Neuronal stem cell (in vitro differentiated cells): ENCODE measurements around the gene NTRK2.
A peak's percentile ranks its signal among the peaks of the same experiment; 100 is the strongest.

Source experiments
- DNase-seq: peaks from one replicate; pipeline ENCODE4 v3.0.0-alpha.2; 2013; ENCODE audit warnings: low spot score
- H2AFZ ChIP-seq: one replicate; pipeline ENCODE4 v1.6.1; 2013; ENCODE audit warnings: mild to moderate bottlenecking, low read length, inconsistent platforms
- H2AK5ac ChIP-seq: 2 replicates; pipeline ENCODE4 v1.6.1; 2013; ENCODE audit warnings: low read depth, mild to moderate bottlenecking, inconsistent platforms, low read length, moderate library complexity, mixed read lengths
- H2BK120ac ChIP-seq: 2 replicates; pipeline ENCODE4 v1.6.1; 2013; ENCODE audit warnings: low read depth, mild to moderate bottlenecking, inconsistent platforms, low read length, moderate library complexity, mixed read lengths
- H2BK12ac ChIP-seq: one replicate; pipeline ENCODE4 v1.6.1; 2013; ENCODE audit warnings: low read length, inconsistent platforms
- H2BK15ac ChIP-seq: 2 replicates; pipeline ENCODE4 v1.6.1; 2013; ENCODE audit warnings: mild to moderate bottlenecking, low read length, inconsistent platforms, mixed read lengths
- H2BK5ac ChIP-seq: one replicate; pipeline ENCODE4 v1.6.1; 2013; ENCODE audit warnings: inconsistent platforms, mild to moderate bottlenecking, low read length, moderate library complexity
- H3K14ac ChIP-seq: one replicate; pipeline ENCODE4 v1.6.1; 2013; ENCODE audit warnings: low read length, inconsistent platforms
- H3K18ac ChIP-seq: 2 replicates; pipeline ENCODE4 v1.6.1; 2013; ENCODE audit warnings: low read length, inconsistent platforms
- H3K23ac ChIP-seq: 2 replicates; pipeline ENCODE4 v1.6.1; 2013; ENCODE audit warnings: low read depth, mild to moderate bottlenecking, mixed read lengths, low read length, inconsistent platforms; ENCODE audit not compliant: poor library complexity
- H3K27ac ChIP-seq: replicated peaks from 3 replicates; pipeline ENCODE4 v1.5.1; 2013; ENCODE audit warnings: low read length, inconsistent platforms
- H3K27me3 ChIP-seq, 3 experiments: 2 replicates each; pipeline ENCODE4 v1.6.1; 2013; ENCODE audit warnings: low read length in 3 of 3, mild to moderate bottlenecking in 2 of 3, inconsistent platforms in 1 of 3, low read depth in 1 of 3, mixed read lengths in 1 of 3, moderate library complexity in 1 of 3; ENCODE audit not compliant: control insufficient read depth in 3 of 3, insufficient read depth in 3 of 3
- H3K36me3 ChIP-seq, 2 donors: replicated peaks in 1 of 2; 2 replicates each; pipeline ENCODE4 v1.6.1; 2013; ENCODE audit warnings: low read length in 2 of 2; ENCODE audit not compliant: control insufficient read depth in 2 of 2, insufficient read depth in 2 of 2
- H3K4ac ChIP-seq: 2 replicates; pipeline ENCODE4 v1.6.1; 2013; ENCODE audit warnings: inconsistent platforms, mild to moderate bottlenecking, low read length, moderate library complexity
- H3K4me1 ChIP-seq, 2 donors: 1 replicate in 1 of 2; 2 replicates in 1 of 2; pipeline ENCODE4 v1.6.1; 2013; ENCODE audit warnings: low read length in 2 of 2, low read depth in 1 of 2; ENCODE audit not compliant: control insufficient read depth in 2 of 2, insufficient read depth in 1 of 2
- H3K4me2 ChIP-seq: one replicate; pipeline ENCODE4 v1.6.1; 2013; ENCODE audit warnings: mild to moderate bottlenecking, low read length, inconsistent platforms; ENCODE audit not compliant: insufficient read depth, poor library complexity, severe bottlenecking
- H3K4me3 ChIP-seq, 2 donors: 2 replicates each; pipeline ENCODE4 v1.5.1; 2013; ENCODE audit warnings: low read length in 2 of 2, mild to moderate bottlenecking in 2 of 2, inconsistent platforms in 1 of 2, moderate library complexity in 1 of 2
- H3K79me1 ChIP-seq: one replicate; pipeline ENCODE4 v1.6.1; 2013; ENCODE audit warnings: low read depth, mild to moderate bottlenecking, inconsistent platforms, low read length, moderate library complexity
- H3K9ac ChIP-seq: one replicate; pipeline ENCODE4 v1.6.1; 2013; ENCODE audit warnings: mild to moderate bottlenecking, low read depth, low read length, inconsistent platforms; ENCODE audit not compliant: poor library complexity
- H3K9me3 ChIP-seq, 2 donors: replicated peaks in 1 of 2; 2 replicates each; pipeline versions ENCODE3 to v1.6.1; 2013; ENCODE audit warnings: low read length in 2 of 2, mild to moderate bottlenecking in 2 of 2, inconsistent platforms in 1 of 2, low read depth in 1 of 2, mixed read lengths in 1 of 2, moderate library complexity in 1 of 2; ENCODE audit not compliant: control insufficient read depth in 2 of 2, insufficient read depth in 1 of 2
- H4K8ac ChIP-seq: one replicate; pipeline ENCODE4 v1.6.1; 2013; ENCODE audit warnings: low read depth, mild to moderate bottlenecking, inconsistent platforms, low read length, moderate library complexity
- H4K91ac ChIP-seq: one replicate; pipeline ENCODE4 v1.6.1; 2013; ENCODE audit warnings: low read length, low read depth, mild to moderate bottlenecking, inconsistent platforms; ENCODE audit not compliant: poor library complexity
- WGBS, 2 donors: extraction: QIAGEN DNeasy Blood & Tissue Kit; methylation state at CpG; one replicate each; pipeline ENCODE4 v1.1.7; 2013; ENCODE audit warnings: missing lambda C conversion rate in 2 of 2, mixed read lengths in 1 of 2; ENCODE audit not compliant: insufficient read length in 2 of 2, insufficient replicate concordance in 1 of 2; ENCODE audit errors: extremely low coverage in 2 of 2; 5-methylcytosine and 5-hydroxymethylcytosine counted together

NTRK2 gene

GRCh38 chr9:84970432-84970831 lies 300.9 kb downstream of the NTRK2 start:
- Histone ChIP-seq H3K27me3 (no peaks in the 10 kb centered on the region), H2BK120ac (no peak overlapping the region), H3K4me3 (no peak overlapping the region), H3K9me3 (no peaks in the 10 kb centered on the region), H3K36me3 (no peaks in the 10 kb centered on the region), H4K91ac (no peak overlapping the region), H3K4me2 (no peak overlapping the region), H3K27ac (no peak overlapping the region), H3K23ac (no peak overlapping the region), H2BK15ac (no peak overlapping the region), H2BK12ac (no peak overlapping the region), H3K4me1 (peaks cover 8 to 13% of the 10 kb centered on the region in 2 donors), H4K8ac (no peak overlapping the region), H3K14ac (no peak overlapping the region), H3K4ac (no peak overlapping the region), H2AK5ac (no peak overlapping the region), H3K18ac (no peak overlapping the region), H3K9ac (no peak overlapping the region), H2AFZ (no peak overlapping the region), H3K79me1 (no peaks in the 10 kb centered on the region), H2BK5ac (no peak overlapping the region)
- WGBS, 2 donors = no CpG with 5 or more reads among the region's 2 CpGs
- DNase-seq = no peak

GRCh38 chr9:84971571-84971970 lies 302.0 kb downstream of the NTRK2 start:
- Histone ChIP-seq H3K4me1 (peaks cover 11 to 22% of the 10 kb centered on the region in 2 donors), H3K14ac (no peak overlapping the region), H3K18ac (peak overlapping the region; percentile 15), H2AK5ac (no peak overlapping the region), H3K4me3 (no peak overlapping the region), H4K91ac (no peak overlapping the region), H2AFZ (no peak overlapping the region), H3K4me2 (no peak overlapping the region), H3K4ac (no peak overlapping the region), H2BK15ac (no peak overlapping the region), H2BK12ac (no peak overlapping the region), H3K23ac (no peak overlapping the region), H4K8ac (no peak overlapping the region), H3K9ac (no peak overlapping the region), H3K27me3 (no peaks in the 10 kb centered on the region), H3K27ac (no peak overlapping the region), H2BK5ac (no peak overlapping the region), H3K9me3 (no peaks in the 10 kb centered on the region), H2BK120ac (no peak overlapping the region), H3K36me3 (no peaks in the 10 kb centered on the region), H3K79me1 (no peaks in the 10 kb centered on the region)
- DNase-seq = no peak

- Histone ChIP-seq H3K79me1 (no peaks in the 10 kb centered on the region), H2BK12ac (no peak overlapping the region), H3K14ac (no peak overlapping the region), H3K4me2 (no peak overlapping the region), H3K18ac (no peak overlapping the region), H3K23ac (no peak overlapping the region), H4K8ac (no peak overlapping the region), H3K4ac (no peak overlapping the region), H2BK5ac (no peak overlapping the region), H3K4me1 (peaks cover 11 to 18% of the 10 kb centered on the region in 2 donors), H3K36me3 (no peaks in the 10 kb centered on the region), H2AK5ac (no peak overlapping the region), H4K91ac (no peak overlapping the region), H2BK120ac (no peak overlapping the region), H2AFZ (no peak overlapping the region), H3K4me3 (no peak overlapping the region), H3K9me3 (no peaks in the 10 kb centered on the region), H3K27me3 (no peaks in the 10 kb centered on the region), H3K9ac (no peak overlapping the region), H3K27ac (no peak overlapping the region), H2BK15ac (no peak overlapping the region)
- DNase-seq = no peak
- no CpG with 5 or more reads among the region's 1 CpG for WGBS, 2 donors
Observed at GRCh38 chr9:84974258-84974657, 304.7 kb downstream of the NTRK2 start.

- Histone ChIP-seq H4K91ac (no peak overlapping the region), H2BK5ac (no peak overlapping the region), H4K8ac (no peak overlapping the region), H2AK5ac (no peak overlapping the region), H2BK120ac (no peak overlapping the region), H3K9ac (no peak overlapping the region), H3K36me3 (no peaks in the 10 kb centered on the region), H3K79me1 (no peaks in the 10 kb centered on the region), H3K27me3 (no peaks in the 10 kb centered on the region), H3K4ac (no peak overlapping the region), H3K4me1 (peaks cover 11 to 17% of the 10 kb centered on the region in 2 donors), H3K23ac (no peak overlapping the region), H3K9me3 (no peaks in the 10 kb centered on the region), H2BK12ac (no peak overlapping the region), H2AFZ (peak overlapping the region; percentile 57), H3K27ac (no peak overlapping the region), H3K14ac (no peak overlapping the region), H3K4me2 (no peak overlapping the region), H3K4me3 (no peak overlapping the region), H2BK15ac (no peak overlapping the region), H3K18ac (peak overlapping the region; percentile 31)
- WGBS, 2 donors = no CpG with 5 or more reads among the region's 5 CpGs
- DNase-seq = no peak
Observed at GRCh38 chr9:84974855-84975254, 305.3 kb downstream of the NTRK2 start.
